Epithelial cell of proximal tubule (primary cell): ENCODE measurements around the gene DOCK2. TPM values are rescaled to one million over a fixed set of nuclear protein-coding genes. Genes with fewer than 3 reads are reported as not detected.

ENCODE experiments used
- DNase-seq: peaks from one replicate; pipeline ENCODE4 v3.0.0-alpha.2; 2011; ENCODE audit warnings: low read depth
- H3K4me3 ChIP-seq: 2 replicates; pipeline ENCODE4 v1.5.1; 2011; ENCODE audit warnings: low read depth, mild to moderate bottlenecking, low read length
- total RNA-seq: library from RNA; depleted of rRNA; stranded (reverse); fragments of >200 nt; gene quantifications from 2 replicates; pipeline ENCODE4 v1.2.3, GENCODE V29; 2015
- TF ChIP-seq, protein P1 (sequence below): conservative IDR thresholded peaks from 2 replicates; pipeline ENCODE4 v1.5.1; 2012; ENCODE audit warnings: low read depth, mild to moderate bottlenecking, low read length

Gene DOCK2
- total RNA-seq, 1 donor from 2014 or later, result 30.4 TPM

DNA sequence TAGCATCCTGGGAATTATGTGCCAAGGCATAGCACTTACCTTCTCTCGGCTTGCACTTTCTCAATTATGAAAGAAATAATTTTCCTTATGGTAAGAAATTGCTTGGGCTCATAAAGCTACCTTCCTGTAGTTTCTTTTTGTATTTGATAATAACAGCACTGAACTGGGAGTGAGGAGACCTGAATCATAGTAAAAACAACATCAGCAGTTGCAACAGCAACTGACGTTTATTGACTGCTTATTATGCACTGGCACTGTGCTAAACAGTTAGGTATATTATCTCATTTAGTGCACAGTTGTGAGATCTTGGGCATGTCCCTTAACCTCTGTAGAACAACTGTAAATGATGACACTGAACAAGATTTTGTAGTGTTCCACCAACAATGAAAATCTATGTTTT is 135.2 kb downstream of the DOCK2 start:
- no peak overlapping the region for H3K4me3 ChIP-seq
- TF ChIP-seq, protein P1, sequence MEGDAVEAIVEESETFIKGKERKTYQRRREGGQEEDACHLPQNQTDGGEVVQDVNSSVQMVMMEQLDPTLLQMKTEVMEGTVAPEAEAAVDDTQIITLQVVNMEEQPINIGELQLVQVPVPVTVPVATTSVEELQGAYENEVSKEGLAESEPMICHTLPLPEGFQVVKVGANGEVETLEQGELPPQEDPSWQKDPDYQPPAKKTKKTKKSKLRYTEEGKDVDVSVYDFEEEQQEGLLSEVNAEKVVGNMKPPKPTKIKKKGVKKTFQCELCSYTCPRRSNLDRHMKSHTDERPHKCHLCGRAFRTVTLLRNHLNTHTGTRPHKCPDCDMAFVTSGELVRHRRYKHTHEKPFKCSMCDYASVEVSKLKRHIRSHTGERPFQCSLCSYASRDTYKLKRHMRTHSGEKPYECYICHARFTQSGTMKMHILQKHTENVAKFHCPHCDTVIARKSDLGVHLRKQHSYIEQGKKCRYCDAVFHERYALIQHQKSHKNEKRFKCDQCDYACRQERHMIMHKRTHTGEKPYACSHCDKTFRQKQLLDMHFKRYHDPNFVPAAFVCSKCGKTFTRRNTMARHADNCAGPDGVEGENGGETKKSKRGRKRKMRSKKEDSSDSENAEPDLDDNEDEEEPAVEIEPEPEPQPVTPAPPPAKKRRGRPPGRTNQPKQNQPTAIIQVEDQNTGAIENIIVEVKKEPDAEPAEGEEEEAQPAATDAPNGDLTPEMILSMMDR, result no peak
- DNase-seq, result no peak

DNA sequence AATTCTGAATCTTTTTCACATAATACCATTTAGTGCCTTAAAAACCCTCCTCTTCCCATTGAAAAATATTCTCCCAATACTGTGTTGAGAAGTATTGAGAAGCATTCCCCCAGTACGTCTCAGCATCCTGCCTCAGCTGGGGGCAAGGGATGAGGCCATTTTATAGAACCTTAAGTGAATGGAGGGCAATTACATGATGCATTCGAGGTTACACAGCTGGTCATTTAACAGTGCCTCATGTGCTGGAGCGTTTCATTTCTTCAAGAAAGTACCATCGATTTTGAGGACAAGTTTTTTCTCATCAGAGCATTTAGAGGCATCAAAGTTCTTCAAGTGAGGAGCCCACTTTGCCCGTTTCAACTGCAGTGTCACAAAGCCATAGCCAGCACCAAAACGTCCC is 135.6 kb downstream of the DOCK2 start:
- DNase-seq, result no peak

DNA sequence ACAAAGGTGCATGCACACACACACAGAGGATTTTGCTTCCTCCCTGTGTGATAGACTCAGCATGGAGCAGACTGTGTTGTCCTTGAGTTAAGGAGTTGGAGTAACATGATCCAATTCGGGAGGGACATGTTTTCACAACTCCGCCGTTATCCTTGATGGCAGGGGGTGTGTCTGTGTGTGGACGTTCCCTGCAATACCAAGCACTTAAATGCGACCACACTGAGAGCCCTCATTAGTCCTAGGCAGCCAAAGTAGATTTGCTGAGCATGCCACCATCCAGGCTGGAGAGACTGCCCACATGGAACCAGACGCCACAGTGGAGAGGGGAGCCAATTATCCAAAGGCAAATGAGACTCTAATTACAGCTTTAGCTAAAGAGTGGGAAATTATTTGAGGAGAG is 140.1 kb downstream of the DOCK2 start:
- TF ChIP-seq, protein P1, result no peak
- no peak for DNase-seq

More for the DNA sequence above, 135.6 kb downstream of the DOCK2 start:
- no peak overlapping the region for H3K4me3 ChIP-seq
- TF ChIP-seq, protein P1, result no peak

DNA sequence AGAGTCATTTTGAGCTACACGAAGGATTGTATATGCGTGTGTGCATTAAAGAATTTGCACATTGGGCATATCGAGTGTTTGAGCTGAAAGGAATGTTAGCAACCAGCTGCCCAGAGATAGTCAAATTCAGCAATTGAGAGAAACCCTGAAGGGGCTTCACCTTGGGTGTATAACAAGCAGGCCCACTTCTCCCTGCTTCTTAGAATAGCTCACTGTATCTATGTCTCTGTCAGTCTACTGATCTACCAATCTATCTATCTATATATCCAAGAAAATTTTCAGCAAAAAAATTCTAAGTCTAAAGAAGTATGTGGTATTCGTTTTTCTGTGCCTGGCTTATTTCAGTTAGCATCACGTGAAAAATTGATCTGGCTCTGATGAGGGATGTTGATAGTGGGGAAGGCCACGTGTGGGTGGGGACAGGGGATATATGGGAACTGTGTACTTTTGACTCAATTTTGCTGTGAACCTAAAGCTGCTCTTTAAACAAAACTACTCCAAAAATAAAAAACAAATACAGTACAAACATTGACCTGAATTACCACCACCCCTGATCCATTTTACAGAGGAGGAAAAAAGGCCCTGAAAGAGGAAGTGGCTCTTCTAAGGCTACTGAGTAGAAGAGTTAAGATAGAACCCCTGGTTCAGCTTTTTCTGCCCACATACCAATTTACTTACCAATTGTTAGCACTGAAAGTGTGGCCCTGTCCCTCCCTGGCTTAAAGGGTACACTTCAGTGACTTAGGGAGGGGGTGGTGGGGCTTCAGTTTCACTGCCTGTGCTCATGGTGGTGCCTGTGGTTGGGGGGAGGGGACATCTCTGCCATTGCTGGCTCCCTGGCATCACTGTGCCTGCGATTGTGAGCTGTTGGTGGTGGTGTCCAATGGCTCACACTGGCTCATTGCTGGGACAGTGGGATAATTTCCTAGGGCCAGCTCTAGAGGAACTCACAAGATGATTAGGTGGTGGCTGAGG is 141.8 kb downstream of the DOCK2 start:
- TF ChIP-seq, protein P1, result no peak
- H3K4me3 ChIP-seq, result no peak overlapping the region
- DNase-seq, result no peak

More for the DNA sequence above, 140.1 kb downstream of the DOCK2 start:
- no peak overlapping the region for H3K4me3 ChIP-seq

DNA sequence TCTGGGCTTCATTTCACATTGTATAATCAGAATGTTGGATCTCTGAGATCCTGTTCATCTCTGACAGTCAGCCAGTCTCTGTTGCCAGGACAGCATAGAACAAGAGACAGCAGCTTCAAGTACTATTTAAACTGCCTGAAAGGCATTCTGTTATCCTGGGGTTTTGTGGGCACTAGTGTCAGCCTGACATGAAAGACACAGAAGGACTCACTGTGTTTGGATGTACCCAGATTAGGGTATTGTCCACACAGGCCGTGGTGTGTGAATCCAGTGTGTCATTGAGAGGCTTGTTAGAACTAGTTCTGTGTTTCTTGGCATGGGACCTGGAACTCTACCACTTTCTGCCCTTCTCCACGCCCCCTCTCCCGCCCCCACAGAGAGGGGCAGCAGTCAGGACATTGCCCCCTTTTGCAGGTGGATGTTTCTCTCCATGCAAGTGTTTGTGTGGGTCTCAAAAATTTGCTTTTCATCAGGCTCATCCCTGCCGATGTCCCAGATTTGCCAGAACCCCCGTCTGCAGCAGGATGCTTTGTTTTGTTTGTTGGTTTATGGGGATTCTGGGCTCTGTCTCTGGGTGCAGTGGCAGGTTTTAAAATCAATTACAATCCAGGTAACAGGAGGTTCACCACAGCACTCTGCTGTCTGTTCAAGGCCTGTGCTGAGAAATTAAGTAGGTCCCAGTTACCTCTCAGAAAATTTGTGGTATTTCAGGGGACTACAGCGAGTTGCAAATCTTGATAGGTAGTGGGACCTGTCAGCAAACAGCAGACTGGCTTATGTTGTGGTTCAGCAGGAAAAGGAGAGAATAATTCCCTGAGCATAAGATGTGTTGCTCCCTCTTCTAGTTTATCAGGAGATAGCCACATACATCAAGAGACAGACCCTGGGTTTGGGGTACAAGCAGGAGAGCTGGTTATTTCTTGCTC is 144.6 kb downstream of the DOCK2 start:
- TF ChIP-seq, protein P1, result no peak
- no peak for DNase-seq
- H3K4me3 ChIP-seq, result no peak overlapping the region

DNA sequence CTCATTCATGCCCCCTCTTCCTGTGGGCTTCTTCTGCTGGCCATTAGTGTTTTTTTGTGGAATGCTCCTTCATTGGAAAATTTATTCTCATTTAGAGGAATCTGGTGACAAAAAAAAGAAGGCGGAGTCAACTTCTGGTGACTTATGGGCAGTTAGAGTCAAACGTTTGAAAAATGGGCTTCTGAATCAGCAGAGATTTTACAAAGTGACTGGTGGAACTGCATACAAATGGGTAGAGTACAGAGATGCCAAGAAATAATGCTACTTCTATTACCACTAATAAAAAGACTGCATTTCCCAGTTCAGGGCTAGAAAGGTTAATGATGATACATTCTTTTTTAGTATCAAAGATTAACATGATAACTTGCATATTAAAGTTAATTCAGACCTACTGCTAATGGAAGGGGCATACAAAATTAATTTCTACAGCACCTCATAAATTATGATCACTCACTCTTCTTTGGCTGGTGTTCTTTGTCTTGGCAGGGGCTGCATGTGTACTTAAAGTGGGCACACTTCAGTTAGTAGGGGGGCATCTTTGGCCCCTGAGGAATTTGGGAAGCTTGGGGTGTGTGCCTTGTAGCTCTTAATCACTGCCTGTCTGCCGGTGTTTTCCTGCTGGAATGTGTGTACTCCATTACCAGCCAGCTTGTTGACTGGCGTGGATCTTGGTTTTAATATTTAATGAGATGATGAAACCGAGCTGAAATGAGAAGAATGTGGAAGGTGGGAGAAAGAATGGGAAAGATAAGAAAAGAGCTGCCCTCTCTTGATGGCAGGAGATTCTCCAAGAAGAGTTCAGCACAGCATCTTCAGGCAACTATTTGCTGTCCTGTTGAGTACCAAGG is 148.9 kb downstream of the DOCK2 start:
- H3K4me3 ChIP-seq, result no peak overlapping the region
- TF ChIP-seq, protein P1, result no peak
- DNase-seq, result peak; percentile 84
